Smooth muscle cell (in vitro differentiated cells): Measurements from ENCODE around the gene LEMD1. TPM values are rescaled to one million over a fixed set of nuclear protein-coding genes. Genes with fewer than 3 reads are reported as not detected.
"Not testable (repeated sequence)": the region's sequence is repeated elsewhere in the genome, so short reads cannot be mapped to it uniquely, and the experiment has no call there.

Source experiments
- DNase-seq: peaks from one replicate; lab custom pipeline; 2025; ENCODE audit not compliant: unreplicated experiment; lab: John Stamatoyannopoulos, UW
- H2AFZ ChIP-seq: fragments of 200-600 bp; sonication (generic); 2 replicates; pipeline ENCODE4 v1.6.0; 2016; ENCODE audit warnings: antibody characterized with exemption, low read depth, mild to moderate bottlenecking
- H3F3A ChIP-seq: fragments of 200-600 bp; sonication (generic); 2 replicates; pipeline ENCODE4 v1.6.0; 2017; ENCODE audit warnings: antibody characterized with exemption, low read depth
- H3K27ac ChIP-seq: fragments of 200-600 bp; sonication (generic); 2 replicates; pipeline ENCODE4 v1.5.1; 2016; ENCODE audit warnings: low read depth, mild to moderate bottlenecking
- H3K27me3 ChIP-seq: fragments of 200-600 bp; sonication (generic); 2 replicates; pipeline ENCODE4 v1.6.1; 2016; ENCODE audit warnings: low read depth, mild to moderate bottlenecking
- H3K36me3 ChIP-seq: fragments of 200-600 bp; sonication (generic); 2 replicates; pipeline ENCODE4 v1.5.1; 2016; ENCODE audit warnings: low read depth
- H3K4me1 ChIP-seq: fragments of 200-600 bp; sonication (generic); 2 replicates; pipeline ENCODE4 v1.5.1; 2016; ENCODE audit warnings: low read depth
- H3K4me2 ChIP-seq: fragments of 200-600 bp; sonication (generic); 2 replicates; pipeline ENCODE4 v1.6.0; 2016; ENCODE audit warnings: mild to moderate bottlenecking
- H3K4me3 ChIP-seq: fragments of 200-600 bp; sonication (generic); 2 replicates; pipeline ENCODE4 v1.5.1; 2016; ENCODE audit warnings: mild to moderate bottlenecking
- H3K79me2 ChIP-seq: fragments of 200-600 bp; sonication (generic); 2 replicates; pipeline ENCODE4 v1.6.0; 2016; ENCODE audit warnings: low read depth, mild to moderate bottlenecking
- H3K9ac ChIP-seq: fragments of 200-600 bp; sonication (generic); 2 replicates; pipeline ENCODE4 v1.6.0; 2016; ENCODE audit warnings: low read depth
- H3K9me3 ChIP-seq: fragments of 200-600 bp; sonication (generic); replicated peaks from 2 replicates; pipeline ENCODE4 v1.5.1; 2016; ENCODE audit warnings: low read depth
- H4K20me1 ChIP-seq: fragments of 200-600 bp; sonication (generic); 2 replicates; pipeline ENCODE4 v1.6.0; 2016; ENCODE audit warnings: low read depth
- WGBS: methylation state at CpG from one replicate; pipeline ENCODE4 v1.1.7; 2016; ENCODE audit warnings: low lambda C conversion rate; 5-methylcytosine and 5-hydroxymethylcytosine counted together
- polyA plus RNA-seq: library from polyadenylated mRNA; unstranded; fragments of >200 nt; fragmentation: Nextera tagmentation; extraction: Ambion mirVana; gene quantifications from 2 replicates; pipeline ENCODE4 v1.2.1, GENCODE V29; 2016
- total RNA-seq: library from RNA; depleted of rRNA; stranded (reverse); fragments of >200 nt; gene quantifications from 2 replicates; pipeline ENCODE4 v1.2.3, GENCODE V29; 2014
- TF ChIP-seq, protein P1 (sequence below): fragments of 200-600 bp; sonication (generic); IDR thresholded peaks from 2 replicates; pipeline ENCODE4 v1.5.1; 2017; ENCODE audit warnings: borderline replicate concordance, mild to moderate bottlenecking, antibody characterized with exemption; ENCODE audit not compliant: insufficient read depth, poor library complexity, severe bottlenecking

The LEMD1 gene
- total and polyA plus RNA-seq, 2 experiments from 2014 or later, result 5.8 to 8.0 TPM

DNA sequence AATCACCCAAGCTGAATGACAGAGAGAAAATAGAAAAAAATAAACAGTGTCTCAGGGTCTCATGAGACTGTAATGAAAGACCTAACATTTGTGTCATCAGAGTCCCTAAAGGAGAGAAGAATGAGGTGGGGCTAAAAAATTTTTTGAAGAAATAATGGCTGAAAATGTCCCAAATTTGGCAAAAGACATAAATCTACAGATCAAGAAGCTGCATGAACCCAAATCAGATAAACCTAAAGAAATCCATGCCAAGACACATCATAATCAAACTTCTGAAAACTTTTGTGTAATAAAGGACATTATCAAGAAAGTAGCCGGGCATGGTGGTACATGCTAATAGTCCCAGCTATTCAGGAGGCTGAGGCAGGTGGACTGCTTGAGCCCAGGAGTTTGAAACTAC, 29.2 kb downstream of the LEMD1 start:
- H3K27ac ChIP-seq, result no peak overlapping the region
- 86% methylated on average over 1 of the region's 1 CpG for WGBS
- H3K79me2 ChIP-seq, result no peaks in the 10 kb centered on the region
- no peak overlapping the region for H3K9ac ChIP-seq
- H3K9me3 ChIP-seq, result no peaks in the 10 kb centered on the region
- H3K4me1 ChIP-seq, result no peaks in the 10 kb centered on the region
- H3K36me3 ChIP-seq, result no peaks in the 10 kb centered on the region
- H3F3A ChIP-seq, result no peaks in the 10 kb centered on the region
- H2AFZ ChIP-seq, result no peak overlapping the region
- no peak overlapping the region for H3K4me2 ChIP-seq
- H3K27me3 ChIP-seq, result peaks cover 5% of the 10 kb centered on the region
- H4K20me1 ChIP-seq, result no peaks in the 10 kb centered on the region
- TF ChIP-seq, protein P1, sequence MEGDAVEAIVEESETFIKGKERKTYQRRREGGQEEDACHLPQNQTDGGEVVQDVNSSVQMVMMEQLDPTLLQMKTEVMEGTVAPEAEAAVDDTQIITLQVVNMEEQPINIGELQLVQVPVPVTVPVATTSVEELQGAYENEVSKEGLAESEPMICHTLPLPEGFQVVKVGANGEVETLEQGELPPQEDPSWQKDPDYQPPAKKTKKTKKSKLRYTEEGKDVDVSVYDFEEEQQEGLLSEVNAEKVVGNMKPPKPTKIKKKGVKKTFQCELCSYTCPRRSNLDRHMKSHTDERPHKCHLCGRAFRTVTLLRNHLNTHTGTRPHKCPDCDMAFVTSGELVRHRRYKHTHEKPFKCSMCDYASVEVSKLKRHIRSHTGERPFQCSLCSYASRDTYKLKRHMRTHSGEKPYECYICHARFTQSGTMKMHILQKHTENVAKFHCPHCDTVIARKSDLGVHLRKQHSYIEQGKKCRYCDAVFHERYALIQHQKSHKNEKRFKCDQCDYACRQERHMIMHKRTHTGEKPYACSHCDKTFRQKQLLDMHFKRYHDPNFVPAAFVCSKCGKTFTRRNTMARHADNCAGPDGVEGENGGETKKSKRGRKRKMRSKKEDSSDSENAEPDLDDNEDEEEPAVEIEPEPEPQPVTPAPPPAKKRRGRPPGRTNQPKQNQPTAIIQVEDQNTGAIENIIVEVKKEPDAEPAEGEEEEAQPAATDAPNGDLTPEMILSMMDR, result no peak
- no peak for DNase-seq
- no peak overlapping the region for H3K4me3 ChIP-seq

DNA sequence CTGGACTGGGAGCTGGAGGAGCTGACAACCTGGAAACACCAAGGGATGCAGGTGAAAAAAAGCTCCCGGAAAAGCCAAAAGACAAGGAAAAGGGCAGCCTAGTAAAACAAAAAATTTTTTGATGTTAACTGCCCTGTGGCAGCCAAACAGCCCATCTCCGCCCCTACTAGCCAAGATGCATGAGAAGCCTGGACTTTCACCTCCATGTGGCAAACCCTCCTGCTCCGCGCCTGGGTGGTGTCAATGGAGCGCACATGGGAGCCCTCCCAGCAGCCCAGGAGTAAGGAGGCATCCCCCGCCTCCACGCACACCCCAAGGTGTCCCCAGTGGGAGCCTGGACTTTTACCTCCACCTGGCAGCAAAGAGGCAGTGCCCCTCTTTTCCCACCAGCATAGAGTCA, 30.5 kb downstream of the LEMD1 start:
- WGBS, result 88% methylated on average over 7 of the region's 7 CpGs
- TF ChIP-seq, protein P1, result no peak
- no peaks in the 10 kb centered on the region for H3F3A ChIP-seq
- H3K9ac ChIP-seq, result no peak overlapping the region
- H3K36me3 ChIP-seq, result no peaks in the 10 kb centered on the region
- H4K20me1 ChIP-seq, result no peaks in the 10 kb centered on the region
- H3K27me3 ChIP-seq, result peaks cover 5% of the 10 kb centered on the region
- no peaks in the 10 kb centered on the region for H3K4me1 ChIP-seq
- no peak for DNase-seq
- H3K4me3 ChIP-seq, result no peak overlapping the region
- H3K27ac ChIP-seq, result no peak overlapping the region
- no peak overlapping the region for H2AFZ ChIP-seq
- H3K79me2 ChIP-seq, result no peaks in the 10 kb centered on the region
- H3K9me3 ChIP-seq, result no peaks in the 10 kb centered on the region
- H3K4me2 ChIP-seq, result no peak overlapping the region

DNA sequence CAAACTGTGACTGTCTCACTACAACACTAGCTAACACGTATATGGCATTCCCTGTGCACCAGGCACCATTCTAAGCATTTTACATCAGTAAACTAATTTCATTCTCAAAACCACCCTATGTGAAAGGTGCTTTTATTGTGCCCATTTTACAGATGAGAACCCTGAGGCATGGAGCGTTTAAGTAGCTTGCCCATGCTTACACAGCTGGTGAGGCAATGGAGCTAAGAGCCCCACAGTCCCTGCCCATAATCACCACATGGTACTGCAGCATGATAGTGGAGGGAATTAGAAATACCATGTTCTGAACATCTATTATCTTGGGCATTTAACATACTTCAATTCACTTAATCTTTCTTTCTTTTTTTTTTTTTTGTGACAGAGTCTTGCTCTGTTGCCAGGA, 34.0 kb downstream of the LEMD1 start:
- TF ChIP-seq, protein P1, result no peak
- Histone ChIP-seq H3K27me3 (peaks cover 5% of the 10 kb centered on the region), H3K9me3 (no peaks in the 10 kb centered on the region), H4K20me1 (no peaks in the 10 kb centered on the region), H3K4me2 (no peak overlapping the region), H3K36me3 (no peaks in the 10 kb centered on the region), H2AFZ (no peak overlapping the region), H3K79me2 (no peaks in the 10 kb centered on the region), H3F3A (no peaks in the 10 kb centered on the region), H3K9ac (no peak overlapping the region), H3K4me3 (no peak overlapping the region), H3K27ac (no peak overlapping the region), H3K4me1 (no peaks in the 10 kb centered on the region)
- 97% methylated on average over 2 of the region's 2 CpGs for WGBS
- no peak for DNase-seq

DNA sequence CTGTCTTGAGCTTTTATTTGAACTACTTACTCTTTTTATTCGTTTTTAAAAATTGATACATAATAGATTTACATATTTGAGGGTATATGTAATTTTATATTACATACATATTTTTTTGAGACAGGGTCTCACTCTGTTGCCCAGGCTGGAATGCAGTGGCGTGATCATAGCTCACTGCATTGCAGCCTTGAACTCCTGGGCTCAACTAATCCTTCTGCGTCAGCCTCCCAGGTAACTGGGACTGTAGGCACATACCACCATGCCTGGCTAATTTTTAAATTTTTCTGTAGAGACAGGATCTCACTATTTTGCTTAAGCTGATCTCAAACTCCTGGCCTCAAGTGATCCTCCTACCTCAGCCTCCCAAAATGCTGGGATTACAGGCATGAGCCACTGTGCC, 38.9 kb downstream of the LEMD1 start:
- DNase-seq, H3K4me3 ChIP-seq, H3K9me3 ChIP-seq, H3K79me2 ChIP-seq, H3K4me2 ChIP-seq, H3K27me3 ChIP-seq, H3K4me1 ChIP-seq, H3K36me3 ChIP-seq, H3K9ac ChIP-seq, H4K20me1 ChIP-seq, H3K27ac ChIP-seq, H2AFZ ChIP-seq, H3F3A ChIP-seq: not testable (repeated sequence)
- 84% methylated on average over 3 of the region's 3 CpGs for WGBS
